CD8-positive, alpha-beta memory T cell (primary cell): ENCODE data around the gene TUBB3. TPM values are rescaled to one million over a fixed set of nuclear protein-coding genes. Genes with fewer than 3 reads are reported as not detected.

Experiments
- CTCF ChIA-PET: fragments of 350-600 bp; sonication (Branson Sonifier 250); formaldehyde crosslinking; loops from one replicate; lab custom pipeline; 2021; ENCODE audit warnings: antibody characterized with exemption; lab: Charles Lee
- POLR2A ChIA-PET: fragments of 350-600 bp; sonication (Branson Sonifier 250); formaldehyde crosslinking; loops from one replicate; lab custom pipeline; 2021; ENCODE audit warnings: antibody characterized with exemption; lab: Charles Lee
- DNase-seq, 5 donors: peaks; one replicate each; pipeline versions ENCODE4 v3.0.0 to v3.0.0-alpha.2; 2020 to 2022; ENCODE audit warnings: mixed read lengths in 1 of 5
- H3K27ac ChIP-seq: one replicate; pipeline ENCODE4 v1.7.0; 2013; ENCODE audit warnings: low read depth, mild to moderate bottlenecking, low read length, moderate library complexity
- H3K27me3 ChIP-seq: 2 replicates; pipeline ENCODE4 v1.7.0; 2013; ENCODE audit warnings: low read length, mild to moderate bottlenecking; ENCODE audit not compliant: insufficient read depth, poor library complexity, severe bottlenecking
- H3K36me3 ChIP-seq: 2 replicates; pipeline ENCODE4 v1.7.0; 2013; ENCODE audit warnings: mild to moderate bottlenecking, low read length, moderate library complexity; ENCODE audit not compliant: insufficient read depth
- H3K4me1 ChIP-seq: 2 replicates; pipeline ENCODE4 v1.7.0; 2013; ENCODE audit warnings: mild to moderate bottlenecking, low read length, moderate library complexity; ENCODE audit not compliant: insufficient read depth
- H3K4me3 ChIP-seq: 2 replicates; pipeline ENCODE4 v1.7.0; 2013; ENCODE audit warnings: mild to moderate bottlenecking, low read length
- H3K9me3 ChIP-seq: 2 replicates; pipeline ENCODE4 v1.7.0; 2013; ENCODE audit warnings: mild to moderate bottlenecking, low read length
- H3K27ac Mint-ChIP-seq, 8 donors: one replicate each; pipeline ENCODE4 v1.8.0; 2020 to 2021; ENCODE audit warnings: mixed read lengths in 8 of 8, mild to moderate bottlenecking in 6 of 8, inconsistent platforms in 3 of 8, moderate library complexity in 3 of 8
- H3K27me3 Mint-ChIP-seq, 2 donors: one replicate each; pipeline ENCODE4 v1.8.0; 2020 to 2021; ENCODE audit warnings: mixed read lengths in 2 of 2, mild to moderate bottlenecking in 1 of 2, moderate library complexity in 1 of 2
- H3K36me3 Mint-ChIP-seq, 3 donors: one replicate each; pipeline ENCODE4 v1.8.0; 2020 to 2021; ENCODE audit warnings: mixed read lengths in 3 of 3, inconsistent platforms in 1 of 3, mild to moderate bottlenecking in 1 of 3
- H3K4me1 Mint-ChIP-seq, 3 donors: one replicate each; pipeline ENCODE4 v1.8.0; 2020 to 2021; ENCODE audit warnings: mixed read lengths in 3 of 3, inconsistent platforms in 1 of 3, mild to moderate bottlenecking in 1 of 3
- H3K4me3 Mint-ChIP-seq, 7 donors: one replicate each; pipeline ENCODE4 v1.8.0; 2020 to 2021; ENCODE audit warnings: mixed read lengths in 7 of 7, mild to moderate bottlenecking in 6 of 7, moderate library complexity in 4 of 7, inconsistent platforms in 2 of 7
- H3K9me3 Mint-ChIP-seq, 5 donors: one replicate each; pipeline ENCODE4 v1.8.0; 2020 to 2022; ENCODE audit warnings: mixed read lengths in 5 of 5, mild to moderate bottlenecking in 3 of 5, moderate library complexity in 2 of 5, inconsistent platforms in 1 of 5
- polyA plus RNA-seq: library from polyadenylated mRNA; unstranded; fragments of 300-500 nt; fragmentation: Illumina TruSeq; gene quantifications from one replicate; pipeline ENCODE4 v1.2.3, GENCODE V29; 2021
- total RNA-seq, 2 experiments: library from RNA; stranded (reverse); gene quantifications; one replicate each; pipeline ENCODE4 v1.2.3, GENCODE V29; 2021

TUBB3 gene
- total and polyA plus RNA-seq, 3 experiments from 2014 or later = 0.31 to 0.38 TPM; not detected in 1

DNA sequence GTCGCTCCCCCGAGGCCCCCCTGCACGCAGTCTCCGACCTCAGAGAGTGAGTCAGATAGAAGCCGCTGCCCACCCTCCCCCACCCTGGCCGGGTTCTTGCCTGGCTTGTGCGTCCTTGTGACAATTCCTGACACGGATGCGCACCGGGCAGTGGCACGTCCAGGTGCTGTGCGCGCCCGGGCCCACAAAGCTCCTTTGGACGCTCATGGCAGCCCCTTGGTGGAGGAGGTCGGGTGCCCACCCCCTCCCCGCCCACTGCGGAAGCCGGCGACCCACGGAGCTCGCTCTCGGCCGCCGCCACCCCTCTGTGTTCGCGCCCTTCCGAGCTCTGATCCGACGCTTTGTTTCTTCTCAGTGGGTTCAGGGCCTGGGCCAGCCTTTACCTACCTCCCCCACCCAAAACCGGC lies 662 bp upstream of the TUBB3 start:
- H3K27ac Mint-ChIP-seq = peak overlapping the region in 2 of 8 donors; percentile 14 to 50
- H3K36me3 Mint-ChIP-seq = no peaks in the 10 kb centered on the region
- peaks cover 31 to 38% of the 10 kb centered on the region in 2 donors for H3K27me3 Mint-ChIP-seq
- Histone ChIP-seq H3K9me3 (no peaks in the 10 kb centered on the region), H3K27me3 (peaks cover 27% of the 10 kb centered on the region), H3K27ac (peak overlapping the region; percentile 57), H3K36me3 (no peaks in the 10 kb centered on the region), H3K4me3 (no peak overlapping the region), H3K4me1 (peaks cover 55% of the 10 kb centered on the region)
- ChIA-PET CTCF (interaction anchor here (5.7 kb wide), 1 partner anchor 13 kb away, joined by 31 read pairs; no protein-coding TSS in a partner anchor), POLR2A (no interaction called here)
- H3K4me3 Mint-ChIP-seq = peak overlapping the region; percentile 44 to 85 (median 62)
- peaks cover 28 to 64% (median 34%) of the 10 kb centered on the region in 3 donors for H3K4me1 Mint-ChIP-seq
- DNase-seq = no peak
- H3K9me3 Mint-ChIP-seq = peaks cover 0 to 4% (median 0%) of the 10 kb centered on the region in 5 donors

DNA sequence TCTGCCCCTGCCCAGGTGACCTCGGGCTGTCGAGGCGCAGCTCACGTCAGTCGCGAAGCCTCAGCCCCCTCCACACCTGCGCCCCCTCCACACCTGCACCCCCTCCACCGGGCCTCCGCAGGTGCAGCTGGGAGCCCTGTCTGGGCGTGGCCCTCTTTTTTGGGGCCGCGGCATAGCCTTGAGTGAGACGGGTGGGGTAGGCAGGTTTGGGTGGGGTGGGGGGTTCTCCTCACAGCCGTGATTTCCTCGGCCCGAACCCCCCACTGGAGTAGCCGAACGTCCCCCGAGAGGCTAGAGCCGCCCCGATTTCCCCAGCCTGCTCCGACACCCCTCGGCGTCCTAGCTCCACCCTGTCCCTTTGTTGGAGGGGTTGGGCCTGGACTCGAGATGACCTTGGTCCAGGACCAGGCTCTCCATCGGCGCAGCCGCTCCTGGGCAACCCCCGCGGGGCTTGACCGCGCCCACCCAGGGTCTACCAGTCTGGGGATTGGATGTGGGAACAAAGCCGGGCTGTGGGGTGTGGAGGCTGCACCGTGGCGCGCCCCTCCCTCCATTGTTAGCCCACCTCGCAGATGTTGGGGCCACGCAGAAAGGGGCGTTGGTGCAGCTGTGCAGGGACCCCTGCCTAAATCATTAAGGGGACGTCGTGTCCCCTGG lies 626 bp downstream of the TUBB3 start:
- peaks cover 0 to 2% (median 0%) of the 10 kb centered on the region in 5 donors for H3K9me3 Mint-ChIP-seq
- H3K4me3 Mint-ChIP-seq = peak overlapping the region in 1 of 7 donors; percentile 49
- H3K4me1 Mint-ChIP-seq = peaks cover 23 to 51% (median 28%) of the 10 kb centered on the region in 3 donors
- H3K4me3 ChIP-seq = no peak overlapping the region
- no peak for DNase-seq
- H3K27me3 Mint-ChIP-seq = peaks cover 36 to 38% of the 10 kb centered on the region in 2 donors
- POLR2A ChIA-PET = no interaction called here
- CTCF ChIA-PET = interaction anchor here (5.7 kb wide), 1 partner anchor 14 kb away, joined by 31 read pairs; no protein-coding TSS in a partner anchor
- no peaks in the 10 kb centered on the region for H3K36me3 ChIP-seq
- no peak overlapping the region for H3K27ac ChIP-seq
- peaks cover 42% of the 10 kb centered on the region for H3K4me1 ChIP-seq
- H3K9me3 ChIP-seq = no peaks in the 10 kb centered on the region
- peaks cover 34% of the 10 kb centered on the region for H3K27me3 ChIP-seq
- H3K27ac Mint-ChIP-seq = no peak overlapping the region
- H3K36me3 Mint-ChIP-seq = no peaks in the 10 kb centered on the region

DNA sequence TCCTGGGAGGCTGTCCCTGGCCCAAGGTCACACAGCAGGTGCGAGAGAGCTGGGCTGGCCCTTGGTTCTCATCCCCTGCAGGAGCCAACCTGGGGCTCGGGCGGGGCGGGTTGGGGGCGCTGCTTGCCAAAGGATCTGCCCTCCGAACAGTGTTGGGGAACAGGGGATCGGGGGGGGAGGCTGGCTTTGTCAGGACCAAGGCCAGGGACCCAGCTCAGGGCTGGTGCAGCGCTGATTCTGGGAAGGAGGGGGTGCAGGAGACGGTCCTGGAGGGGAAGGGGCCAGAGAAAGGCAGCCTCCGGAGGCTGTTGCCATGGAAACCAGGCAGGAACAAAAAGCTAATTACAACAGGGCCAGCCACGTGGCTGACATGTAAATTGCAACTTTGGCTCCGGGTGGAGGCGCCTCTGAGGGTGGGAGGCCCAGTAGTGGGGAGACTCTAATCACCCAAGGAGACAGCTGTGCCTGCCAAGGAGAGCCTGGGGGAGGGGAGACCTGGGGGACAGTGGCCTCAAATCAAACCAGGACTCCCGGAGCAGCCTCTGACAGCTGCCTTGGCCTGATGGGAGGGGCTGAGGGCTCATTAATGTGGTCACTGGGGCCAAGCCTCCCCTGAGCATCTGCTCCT lies 1.3 kb downstream of the TUBB3 start:
- CTCF ChIA-PET = interaction anchor here (5.7 kb wide), 1 partner anchor 15 kb away, joined by 31 read pairs; no protein-coding TSS in a partner anchor
- Histone ChIP-seq H3K36me3 (no peaks in the 10 kb centered on the region), H3K4me1 (peaks cover 36% of the 10 kb centered on the region), H3K27ac (no peak overlapping the region), H3K27me3 (peaks cover 34% of the 10 kb centered on the region), H3K9me3 (no peaks in the 10 kb centered on the region), H3K4me3 (no peak overlapping the region)
- POLR2A ChIA-PET = no interaction called here
- peaks cover 39 to 40% of the 10 kb centered on the region in 2 donors for H3K27me3 Mint-ChIP-seq
- peak overlapping the region in 1 of 7 donors; percentile 49 for H3K4me3 Mint-ChIP-seq
- peaks cover 0 to 2% (median 0%) of the 10 kb centered on the region in 5 donors for H3K9me3 Mint-ChIP-seq
- peaks cover 23 to 45% (median 26%) of the 10 kb centered on the region in 3 donors for H3K4me1 Mint-ChIP-seq
- H3K36me3 Mint-ChIP-seq = no peaks in the 10 kb centered on the region
- peak in 4 of 5 donors; percentile 24 to 63 (median 35) for DNase-seq
- no peak overlapping the region for H3K27ac Mint-ChIP-seq

DNA sequence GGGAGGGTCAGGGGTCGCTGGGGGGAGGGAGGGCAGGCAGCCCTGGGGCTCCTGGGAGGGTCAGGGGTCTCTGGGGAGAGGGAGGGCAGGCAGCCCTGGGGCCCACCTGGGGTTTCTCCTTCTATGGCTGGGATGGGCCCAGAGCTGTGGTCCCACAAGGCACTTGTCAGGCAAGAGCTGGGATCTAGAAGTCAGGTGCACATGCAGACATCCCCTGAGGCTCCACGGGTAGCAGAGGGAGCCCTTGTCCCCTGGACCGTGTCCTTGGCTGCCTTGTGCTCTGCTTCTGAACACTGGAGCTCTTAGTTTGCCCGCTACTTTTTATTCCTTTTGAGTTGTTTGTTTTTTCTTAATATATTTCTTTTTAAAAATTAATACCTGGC lies 1.8 kb downstream of the TUBB3 start:
- no peaks in the 10 kb centered on the region for H3K36me3 Mint-ChIP-seq
- ChIA-PET POLR2A (no interaction called here), CTCF (interaction anchor here (5.7 kb wide), 1 partner anchor 16 kb away, joined by 31 read pairs; no protein-coding TSS in a partner anchor)
- H3K4me1 ChIP-seq = peaks cover 31% of the 10 kb centered on the region
- no peak overlapping the region for H3K4me3 Mint-ChIP-seq
- peaks cover 37 to 39% of the 10 kb centered on the region in 2 donors for H3K27me3 Mint-ChIP-seq
- no peaks in the 10 kb centered on the region for H3K9me3 Mint-ChIP-seq
- no peak overlapping the region for H3K27ac ChIP-seq
- no peak overlapping the region for H3K27ac Mint-ChIP-seq
- H3K27me3 ChIP-seq = peaks cover 34% of the 10 kb centered on the region
- no peak for DNase-seq
- H3K9me3 ChIP-seq = no peaks in the 10 kb centered on the region
- H3K4me1 Mint-ChIP-seq = peaks cover 19 to 40% (median 23%) of the 10 kb centered on the region in 3 donors
- H3K36me3 ChIP-seq = no peaks in the 10 kb centered on the region
- H3K4me3 ChIP-seq = no peak overlapping the region

DNA sequence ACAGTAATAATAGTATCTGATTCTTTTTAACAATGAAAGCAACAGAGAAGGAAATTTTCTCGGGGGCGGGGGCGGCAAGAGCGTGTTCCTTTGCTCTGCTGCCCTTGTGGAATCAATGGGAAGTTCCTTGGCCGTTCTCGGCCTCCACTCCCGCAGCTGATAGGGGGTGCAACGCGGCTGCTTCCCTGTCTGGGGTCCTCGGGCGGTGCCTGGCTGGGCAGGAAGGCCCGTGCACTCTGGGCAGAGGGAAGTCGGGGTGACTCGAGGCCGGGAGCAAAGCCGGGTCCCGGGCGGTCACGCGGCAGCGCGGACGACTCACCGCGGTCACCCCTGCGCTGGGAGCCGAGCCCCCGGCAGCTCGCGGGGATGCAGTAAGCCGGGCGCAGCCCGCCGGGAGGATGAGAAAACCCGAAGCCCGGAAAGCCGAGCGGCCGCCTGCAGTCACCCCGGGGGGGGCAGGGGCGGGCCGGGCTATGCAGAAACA lies 2.5 kb downstream of the TUBB3 start:
- H3K27ac ChIP-seq = no peak overlapping the region
- H3K36me3 ChIP-seq = no peaks in the 10 kb centered on the region
- no peak overlapping the region for H3K27ac Mint-ChIP-seq
- no peaks in the 10 kb centered on the region for H3K9me3 Mint-ChIP-seq
- peaks cover 36 to 38% of the 10 kb centered on the region in 2 donors for H3K27me3 Mint-ChIP-seq
- peaks cover 34% of the 10 kb centered on the region for H3K27me3 ChIP-seq
- ChIA-PET CTCF (interaction anchor here (5.7 kb wide), 1 partner anchor 16 kb away, joined by 31 read pairs; no protein-coding TSS in a partner anchor), POLR2A (interaction anchor here (0.6 to 0.7 kb wide), 2 partner anchors 9 to 30 kb away, joined by 3 to 6 read pairs; no protein-coding TSS in a partner anchor)
- H3K9me3 ChIP-seq = no peaks in the 10 kb centered on the region
- H3K4me1 ChIP-seq = peaks cover 24% of the 10 kb centered on the region
- DNase-seq = no peak
- H3K4me1 Mint-ChIP-seq = peaks cover 14 to 33% (median 18%) of the 10 kb centered on the region in 3 donors
- H3K4me3 Mint-ChIP-seq = peak overlapping the region in 4 of 7 donors; percentile 7 to 29 (median 23)
- H3K36me3 Mint-ChIP-seq = no peaks in the 10 kb centered on the region
- H3K4me3 ChIP-seq = no peak overlapping the region

DNA sequence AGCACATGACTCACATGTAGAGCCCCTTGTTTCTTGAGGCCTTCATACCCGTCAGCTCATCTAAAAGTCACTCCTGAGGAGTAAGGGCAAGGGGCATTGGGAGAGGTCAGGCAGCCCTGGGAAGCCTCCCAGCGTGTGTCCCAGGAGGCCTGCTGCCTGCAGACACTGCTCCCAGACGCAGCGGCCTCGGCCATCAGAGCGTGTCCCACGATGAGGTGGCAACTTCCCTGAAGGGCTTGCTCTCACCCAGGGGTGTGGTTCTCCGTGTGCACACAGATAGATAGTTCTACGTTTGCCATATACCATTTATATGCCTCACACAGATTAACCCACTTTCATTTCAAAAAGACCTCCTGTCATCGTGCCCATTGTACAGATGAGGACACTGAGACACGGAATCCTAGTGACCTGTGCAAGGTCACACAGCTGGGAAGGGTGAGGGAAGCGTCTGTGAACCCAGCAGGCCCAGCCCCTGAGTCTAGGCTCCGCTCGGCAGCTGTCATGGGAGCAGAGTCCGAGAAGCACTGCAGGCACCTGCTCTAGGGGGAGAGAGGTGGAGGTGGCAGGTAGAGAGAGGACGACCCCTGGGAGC lies 8.3 kb downstream of the TUBB3 start:
- no peak for DNase-seq
- H3K4me1 ChIP-seq = no peaks in the 10 kb centered on the region
- H3K4me3 ChIP-seq = no peak overlapping the region
- peaks cover 0 to 2% (median 0%) of the 10 kb centered on the region in 3 donors for H3K4me1 Mint-ChIP-seq
- peaks cover 7% of the 10 kb centered on the region for H3K27me3 ChIP-seq
- ChIA-PET CTCF (no interaction called here), POLR2A (no interaction called here)
- peaks cover 25 to 28% of the 10 kb centered on the region in 2 donors for H3K27me3 Mint-ChIP-seq
- peak overlapping the region in 1 of 8 donors; percentile 37 for H3K27ac Mint-ChIP-seq
- no peaks in the 10 kb centered on the region for H3K36me3 Mint-ChIP-seq
- no peak overlapping the region for H3K27ac ChIP-seq
- no peaks in the 10 kb centered on the region for H3K36me3 ChIP-seq
- no peaks in the 10 kb centered on the region for H3K9me3 ChIP-seq
- H3K9me3 Mint-ChIP-seq = no peaks in the 10 kb centered on the region
- no peak overlapping the region for H3K4me3 Mint-ChIP-seq

DNA sequence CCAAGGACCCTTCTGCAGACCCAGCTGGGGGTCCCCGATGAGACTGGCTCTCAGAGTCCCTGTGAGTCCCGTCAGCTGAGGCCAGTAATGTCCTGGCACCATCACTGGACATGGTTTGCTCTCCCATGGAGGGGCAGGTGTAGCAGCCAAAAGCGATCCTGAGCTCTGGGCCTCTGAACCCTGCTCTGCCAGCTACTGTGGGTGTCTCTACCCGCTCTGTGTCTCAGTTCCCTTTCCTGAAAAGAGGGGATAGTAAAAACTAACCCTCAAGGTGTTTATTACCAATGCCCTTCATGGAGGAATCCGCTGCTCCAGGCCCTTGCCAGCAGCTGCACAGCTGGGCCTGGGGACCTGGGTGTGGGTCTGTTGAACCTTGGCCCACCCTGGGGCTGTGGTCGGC lies 8.8 kb downstream of the TUBB3 start:
- Mint-ChIP-seq H3K36me3 (no peaks in the 10 kb centered on the region), H3K27ac (no peak overlapping the region), H3K4me1 (no peaks in the 10 kb centered on the region), H3K9me3 (no peaks in the 10 kb centered on the region), H3K27me3 (peaks cover 25 to 26% of the 10 kb centered on the region in 2 donors), H3K4me3 (no peak overlapping the region)
- no peaks in the 10 kb centered on the region for H3K36me3 ChIP-seq
- no peak overlapping the region for H3K27ac ChIP-seq
- no peak overlapping the region for H3K4me3 ChIP-seq
- POLR2A ChIA-PET = no interaction called here
- no peak for DNase-seq
- no peaks in the 10 kb centered on the region for H3K4me1 ChIP-seq
- CTCF ChIA-PET = no interaction called here
- no peaks in the 10 kb centered on the region for H3K9me3 ChIP-seq
- peaks cover 7% of the 10 kb centered on the region for H3K27me3 ChIP-seq
